Measurements from ENCODE around the gene ARHGEF2.

Gene ARHGEF2

DNA sequence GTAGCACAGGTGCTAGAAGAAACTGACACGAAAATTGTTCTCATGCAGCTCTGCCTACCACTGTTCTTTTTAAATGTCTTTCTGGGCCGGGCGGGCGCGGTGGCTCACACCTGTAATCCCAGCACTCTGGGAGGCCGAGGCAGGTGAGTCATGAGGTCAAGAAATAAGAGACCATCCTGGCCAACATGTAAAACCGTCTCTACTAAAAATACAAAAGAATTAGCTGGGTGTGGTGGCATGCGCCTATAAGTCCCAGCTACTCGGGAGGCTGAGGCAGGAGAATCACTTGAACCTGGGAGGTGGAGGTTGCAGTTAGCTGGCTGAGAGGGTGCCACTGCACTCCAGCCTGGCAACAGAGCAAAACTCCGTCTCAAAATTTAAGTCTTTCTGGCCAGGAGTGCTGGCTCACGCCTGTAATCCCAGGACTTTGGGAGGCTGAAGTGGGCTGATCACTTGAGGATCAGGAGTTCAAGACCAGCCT, 66.3 kb downstream of the ARHGEF2 start:
- no peak overlapping the region for H3K4me3 ChIP-seq (ENCODE audit: low read depth, low read length)
- TF ChIP-seq CTCF (IDR thresholded peaks at IDR 0.05; ENCODE audit: insufficient read depth, low read length, missing control alignments), result no peak
- CTCF ChIA-PET, result interaction anchor here (1.2 to 1.3 kb wide), 2 partner anchors 52 to 78 kb away, joined by 3 read pairs; no protein-coding TSS in a partner anchor
- DNase-seq (ENCODE audit: low read depth, low spot score), result no peak
- POLR2A ChIA-PET, result no interaction called here

- H3K4me3 ChIP-seq (ENCODE audit: low read depth, low read length), result peak within 1 kb of the TSS; percentile 90
- CTCF ChIA-PET, result interaction anchor here (1.2 to 1.3 kb wide), 2 partner anchors 51 to 78 kb away, joined by 3 read pairs; no protein-coding TSS in a partner anchor
- TF ChIP-seq CTCF (IDR thresholded peaks at IDR 0.05; ENCODE audit: insufficient read depth, low read length, missing control alignments), result no peak
- no peak for DNase-seq (ENCODE audit: low read depth, low spot score)
- POLR2A ChIA-PET, result interaction anchor here (1.4 to 1.5 kb wide), 2 partner anchors 18 to 55 kb away, joined by 3 to 6 read pairs; partner anchors contain the start of gene GON4L
These were observed 66.9 kb downstream of the ARHGEF2 start, which contains the start of gene RIT1 for GRCh38 chr1:155911156-155912055. TSS of gene RIT1 (minus strand) at chr1:155911349. CDS start at chr1:155910761, 588 bp downstream.

DNA sequence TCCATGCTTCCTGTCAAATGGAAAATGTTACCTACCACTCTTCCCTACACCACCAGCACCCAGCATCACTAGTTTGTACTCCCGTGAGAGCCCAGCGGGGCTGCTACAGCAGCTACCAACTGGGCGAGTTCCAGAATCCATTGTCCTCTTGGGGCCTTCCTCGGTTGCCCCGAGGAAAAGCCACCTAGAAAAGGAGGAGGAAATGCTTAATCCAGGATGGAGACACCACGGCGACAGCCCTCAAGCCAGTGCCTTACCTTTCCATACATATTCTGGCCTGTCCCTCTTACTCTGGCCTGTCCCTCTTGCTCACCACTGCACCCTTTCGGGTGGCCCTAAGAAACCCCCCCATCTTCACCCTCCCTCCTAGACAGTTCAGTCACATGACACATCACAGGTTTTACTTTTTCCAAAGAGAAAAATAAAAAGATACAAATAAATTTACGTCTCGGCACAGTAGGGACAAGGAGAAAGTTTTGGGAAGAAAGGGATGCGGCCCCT, 67.7 kb downstream of the ARHGEF2 start:
- CTCF ChIA-PET, result no interaction called here
- no peak for DNase-seq (ENCODE audit: low read depth, low spot score)
- POLR2A ChIA-PET, result interaction anchor here (1.4 to 1.5 kb wide), 2 partner anchors 17 to 54 kb away, joined by 3 to 6 read pairs; partner anchors contain the start of gene GON4L
- peak overlapping the region; percentile 90 for H3K4me3 ChIP-seq (ENCODE audit: low read depth, low read length)
- TF ChIP-seq CTCF (IDR thresholded peaks at IDR 0.05; ENCODE audit: insufficient read depth, low read length, missing control alignments), result no peak

- POLR2A ChIA-PET, result interaction anchor here (0.7 to 1.5 kb wide), 3 partner anchors 16 to 95 kb away, joined by 3 to 6 read pairs (median 3); partner anchors contain the start of gene GON4L
- CTCF ChIA-PET, result interaction anchor here (1.4 kb wide), 1 partner anchor 157 kb away, joined by 3 read pairs; no protein-coding TSS in a partner anchor
- peak overlapping the region; percentile 90; the same call in 1 of the 2 replicates for H3K4me3 ChIP-seq (ENCODE audit: low read depth, low read length)
- DNase-seq (ENCODE audit: low read depth, low spot score), result no peak
- TF ChIP-seq CTCF (IDR thresholded peaks at IDR 0.05; ENCODE audit: insufficient read depth, low read length, missing control alignments), result no peak
These were observed 68.5 kb downstream of the ARHGEF2 start for GRCh38 chr1:155909894-155910293.

GRCh38 chr1:155904261-155904660, 74.1 kb downstream of the ARHGEF2 start:
- H3K4me3 ChIP-seq (ENCODE audit: low read depth, low read length), result no peak overlapping the region
- no peak for DNase-seq (ENCODE audit: low read depth, low spot score)
- POLR2A ChIA-PET, result interaction anchor here (0.8 to 1.2 kb wide), 2 partner anchors 9 to 35 kb away, joined by 3 to 4 read pairs; no protein-coding TSS in a partner anchor
- no peak for TF ChIP-seq CTCF (IDR thresholded peaks at IDR 0.05; ENCODE audit: insufficient read depth, low read length, missing control alignments)
- CTCF ChIA-PET, result interaction anchor here (1.0 kb wide), 2 partner anchors 117 to 482 kb away, joined by 3 read pairs; partner anchors contain the start of gene SSR2
